ENCODE results near the gene PLXNA3.

GRCh38 chrX:154458116-154458953, at the start of gene PLXNA3:
- TF ChIP-seq CTCF (IDR thresholded peaks at IDR 0.05; ENCODE audit: insufficient read depth, low read length, poor library complexity, severe bottlenecking) (no peak), EZH2phosphoT487 (conservative IDR thresholded peaks at IDR 0.05; ENCODE audit: low read length) (no peak)
